Nephron (organoid): ENCODE data around the gene ZEB2.

ENCODE experiments used
- H3K27ac Mint-ChIP-seq, 3 experiments: 2 replicates each; pipeline ENCODE4 v1.8.0; 2020; ENCODE audit warnings: mixed read lengths in 3 of 3, mild to moderate bottlenecking in 2 of 3, moderate library complexity in 1 of 3
- H3K27me3 Mint-ChIP-seq: 2 replicates; pipeline ENCODE4 v1.8.0; 2021; ENCODE audit warnings: low read depth, mild to moderate bottlenecking, moderate library complexity, mixed read lengths
- H3K36me3 Mint-ChIP-seq: 2 replicates; pipeline ENCODE4 v1.8.0; 2020; ENCODE audit warnings: low read depth, mixed read lengths
- H3K4me1 Mint-ChIP-seq: 2 replicates; pipeline ENCODE4 v1.8.0; 2020; ENCODE audit warnings: mixed read lengths
- H3K4me3 Mint-ChIP-seq, 3 experiments: 2 replicates each; pipeline ENCODE4 v1.8.0; 2020; ENCODE audit warnings: mild to moderate bottlenecking in 3 of 3, mixed read lengths in 3 of 3, moderate library complexity in 2 of 3
- H3K9me3 Mint-ChIP-seq: 2 replicates; pipeline ENCODE4 v1.8.0; 2020; ENCODE audit warnings: mixed read lengths
- CTCF ChIP-seq, 3 experiments: fragments of 200-600 bp; sonication (generic); IDR thresholded peaks; one replicate each; pipeline ENCODE4 v1.5.0; 2021; ENCODE audit warnings: antibody characterized with exemption in 3 of 3; ENCODE audit not compliant: unreplicated experiment in 3 of 3

Gene ZEB2

GRCh38 chr2:144493027-144493809 lies 26.7 kb downstream of the ZEB2 start:
- Mint-ChIP-seq H3K4me3 (no peak overlapping the region), H3K4me1 (peaks cover 49% of the 10 kb centered on the region), H3K9me3 (no peaks in the 10 kb centered on the region)

DNA sequence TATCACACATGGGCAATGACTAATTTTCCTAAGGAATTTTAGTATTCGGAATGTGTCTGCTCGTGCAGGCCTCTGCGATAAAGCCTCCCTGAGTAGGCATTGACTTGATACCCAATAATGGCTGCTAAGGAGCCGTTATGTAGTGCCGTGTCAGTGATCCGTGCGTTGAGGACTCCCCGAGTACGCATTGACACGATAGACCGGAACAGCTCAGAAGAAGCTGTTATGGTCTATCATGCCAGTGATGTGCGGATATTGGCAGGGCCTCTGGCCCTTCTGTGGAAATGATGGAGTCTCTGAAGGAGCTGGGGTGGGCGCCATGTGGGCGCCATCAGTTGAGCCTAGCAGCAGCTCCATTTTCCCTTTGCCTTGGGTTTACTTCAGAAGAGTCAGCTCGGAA lies 29.1 kb downstream of the ZEB2 start:
- TF ChIP-seq CTCF (IDR thresholded peaks at IDR 0.05; ENCODE audit: unreplicated experiment in 3 of 3): no peak
- no peak overlapping the region for H3K27ac Mint-ChIP-seq
- H3K4me3 Mint-ChIP-seq: no peak overlapping the region
- no peaks in the 10 kb centered on the region for H3K27me3 Mint-ChIP-seq
- peaks cover 42% of the 10 kb centered on the region for H3K4me1 Mint-ChIP-seq
- peaks cover 46% of the 10 kb centered on the region for H3K36me3 Mint-ChIP-seq
- H3K9me3 Mint-ChIP-seq: no peaks in the 10 kb centered on the region

More at GRCh38 chr2:144493027-144493809, 26.7 kb downstream of the ZEB2 start:
- Mint-ChIP-seq H3K27ac (peak overlapping the region in 1 of 3 experiments; percentile 3), H3K27me3 (no peaks in the 10 kb centered on the region), H3K36me3 (peaks cover 57% of the 10 kb centered on the region)
- TF ChIP-seq CTCF (IDR thresholded peaks at IDR 0.05; ENCODE audit: unreplicated experiment in 3 of 3): no peak

- Mint-ChIP-seq H3K4me1 (peaks cover 33% of the 10 kb centered on the region), H3K27ac (peak overlapping the region in 1 of 3 experiments; percentile 69), H3K36me3 (peaks cover 45% of the 10 kb centered on the region)
Measured at GRCh38 chr2:144490017-144490416, 29.9 kb downstream of the ZEB2 start.

DNA sequence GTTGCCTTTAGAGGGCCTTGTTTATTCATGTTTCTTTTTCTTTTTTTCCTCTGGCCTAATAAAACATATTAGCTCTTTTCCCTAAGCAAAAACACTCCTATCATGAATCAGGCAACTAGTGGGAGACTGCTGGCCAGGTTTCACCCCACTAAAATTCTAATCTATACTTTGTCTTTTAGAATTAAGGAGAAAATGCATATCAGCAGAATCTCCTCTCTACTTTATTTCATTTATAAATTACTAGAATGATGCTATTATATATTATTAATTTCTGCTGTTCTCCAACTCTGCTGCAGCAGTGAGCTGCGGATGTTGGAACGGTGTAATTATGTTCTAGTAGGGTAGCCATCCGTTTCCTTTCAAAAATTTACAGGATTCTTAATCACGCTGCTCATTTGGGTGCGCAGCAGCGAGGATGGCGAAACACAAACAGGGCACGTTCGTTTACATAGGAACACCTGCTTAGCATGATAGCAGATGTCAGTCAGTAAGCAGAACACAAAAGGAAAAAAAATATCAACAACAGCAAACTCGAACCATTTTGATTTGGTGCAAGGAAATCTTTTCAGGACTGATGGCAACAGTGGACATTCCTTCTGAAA lies 30.5 kb downstream of the ZEB2 start:
- Mint-ChIP-seq H3K4me1 (peaks cover 27% of the 10 kb centered on the region), H3K36me3 (peaks cover 46% of the 10 kb centered on the region), H3K27me3 (no peaks in the 10 kb centered on the region), H3K27ac (peak overlapping the region; percentile 2 to 69 (median 6)), H3K9me3 (no peaks in the 10 kb centered on the region), H3K4me3 (no peak overlapping the region)
- no peak for TF ChIP-seq CTCF (IDR thresholded peaks at IDR 0.05; ENCODE audit: unreplicated experiment in 3 of 3)

More at GRCh38 chr2:144490017-144490416, 29.9 kb downstream of the ZEB2 start:
- TF ChIP-seq CTCF (IDR thresholded peaks at IDR 0.05; ENCODE audit: unreplicated experiment in 3 of 3): no peak
- no peaks in the 10 kb centered on the region for H3K9me3 Mint-ChIP-seq
- no peaks in the 10 kb centered on the region for H3K27me3 Mint-ChIP-seq
- no peak overlapping the region for H3K4me3 Mint-ChIP-seq

DNA sequence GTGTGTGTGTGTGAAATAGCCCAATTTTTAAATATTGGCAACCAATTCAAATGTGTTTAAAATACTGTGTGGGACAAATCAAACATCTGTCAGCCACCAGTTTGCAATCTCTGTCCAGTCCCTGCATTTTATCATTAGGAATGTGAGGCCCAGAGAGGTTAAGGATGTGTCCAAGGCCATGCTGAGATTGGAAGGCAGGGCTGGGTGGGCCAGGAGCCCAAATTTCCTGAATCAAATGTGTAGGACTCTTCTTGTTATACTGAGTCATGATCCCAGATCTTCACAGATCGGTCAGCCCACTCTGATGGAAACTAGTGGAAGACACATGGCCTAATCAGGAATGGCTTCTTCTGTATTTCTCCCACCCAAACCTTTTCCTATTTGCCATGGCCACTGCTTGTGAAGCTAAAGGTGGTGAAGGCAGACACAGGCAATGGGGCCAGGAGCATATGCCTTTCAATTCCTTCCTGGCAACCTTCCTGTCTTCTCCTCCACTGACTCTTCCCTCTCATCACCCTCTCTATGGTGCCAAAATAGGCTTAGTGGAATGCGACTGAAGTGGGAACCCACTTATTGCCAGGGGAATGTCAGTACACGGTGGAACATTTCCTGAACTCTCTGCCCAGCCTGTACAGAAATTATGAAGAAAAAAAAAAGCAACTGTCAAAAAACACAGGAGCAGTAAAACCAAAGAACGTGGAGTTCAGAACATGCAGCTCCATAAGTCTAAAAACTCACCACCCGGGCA lies 35.5 kb downstream of the ZEB2 start:
- no peak overlapping the region for H3K27ac Mint-ChIP-seq
- peaks cover 58% of the 10 kb centered on the region for H3K4me1 Mint-ChIP-seq
- H3K9me3 Mint-ChIP-seq: no peaks in the 10 kb centered on the region
- H3K4me3 Mint-ChIP-seq: no peak overlapping the region
- no peak for TF ChIP-seq CTCF (IDR thresholded peaks at IDR 0.05; ENCODE audit: unreplicated experiment in 3 of 3)
- H3K27me3 Mint-ChIP-seq: no peaks in the 10 kb centered on the region
- H3K36me3 Mint-ChIP-seq: peaks cover 40% of the 10 kb centered on the region
